Measurements from ENCODE around the gene RSRC1.

The RSRC1 gene

GRCh38 chr3:158158969-158159368 is 49.1 kb downstream of the RSRC1 start:
- Histone ChIP-seq H2AFZ (ENCODE audit: low read length) (no peak overlapping the region), H3K4me1 (ENCODE audit: insufficient read depth, low read length, severe bottlenecking) (no peaks in the 10 kb centered on the region), H3K9me2 (ENCODE audit: low read depth, low read length) (no peaks in the 10 kb centered on the region), H3K4me3 (ENCODE audit: low read depth, low read length, poor library complexity, severe bottlenecking) (no peak overlapping the region), H3K9ac (ENCODE audit: low read length) (no peak overlapping the region), H3K9me3 (ENCODE audit: low read length) (no peaks in the 10 kb centered on the region), H3K79me2 (ENCODE audit: insufficient read depth, low read length) (0 out of 2 replicates have a peak, but pooled peaks cover 5% of the 10 kb centered on the region), H3K27ac (ENCODE audit: low read depth, low read length, poor library complexity, severe bottlenecking) (no peak overlapping the region), H3K36me3 (ENCODE audit: insufficient read depth, low read length) (peaks cover 7% of the 10 kb centered on the region), H3K4me2 (ENCODE audit: low read length) (no peak overlapping the region), H4K20me1 (ENCODE audit: insufficient read depth, low read length) (no peaks in the 10 kb centered on the region), H3F3A (ENCODE audit: insufficient read depth, low read length) (no peaks in the 10 kb centered on the region; the same call in 1 of the 2 replicates), H3K27me3 (ENCODE audit: insufficient read depth, low read length) (no peaks in the 10 kb centered on the region)
- TF ChIP-seq CTCF (IDR thresholded peaks at IDR 0.05; ENCODE audit: low read length) (no peak), EZH2 (IDR thresholded peaks at IDR 0.05; ENCODE audit: borderline replicate concordance, low read length) (no peak)

- Histone ChIP-seq H3K9ac (ENCODE audit: low read length) (no peak overlapping the region), H2AFZ (ENCODE audit: low read length) (no peak overlapping the region), H3K79me2 (ENCODE audit: insufficient read depth, low read length) (0 out of 2 replicates have a peak, but pooled peaks cover 5% of the 10 kb centered on the region), H3K4me3 (ENCODE audit: low read depth, low read length, poor library complexity, severe bottlenecking) (no peak overlapping the region), H3K9me3 (ENCODE audit: low read length) (no peaks in the 10 kb centered on the region), H3K27ac (ENCODE audit: low read depth, low read length, poor library complexity, severe bottlenecking) (no peak overlapping the region), H3F3A (ENCODE audit: insufficient read depth, low read length) (no peaks in the 10 kb centered on the region; the same call in 1 of the 2 replicates), H3K27me3 (ENCODE audit: insufficient read depth, low read length) (no peaks in the 10 kb centered on the region), H4K20me1 (ENCODE audit: insufficient read depth, low read length) (no peaks in the 10 kb centered on the region), H3K9me2 (ENCODE audit: low read depth, low read length) (no peaks in the 10 kb centered on the region), H3K4me2 (ENCODE audit: low read length) (no peak overlapping the region), H3K4me1 (ENCODE audit: insufficient read depth, low read length, severe bottlenecking) (no peaks in the 10 kb centered on the region), H3K36me3 (ENCODE audit: insufficient read depth, low read length) (peaks cover 5% of the 10 kb centered on the region)
- TF ChIP-seq EZH2 (IDR thresholded peaks at IDR 0.05; ENCODE audit: borderline replicate concordance, low read length): no peak
- TF ChIP-seq CTCF (IDR thresholded peaks at IDR 0.05; ENCODE audit: low read length): no peak
Observed at GRCh38 chr3:158159714-158160113, 49.8 kb downstream of the RSRC1 start.

- Histone ChIP-seq H3K27me3 (ENCODE audit: insufficient read depth, low read length) (no peaks in the 10 kb centered on the region), H3K9ac (ENCODE audit: low read length) (no peak overlapping the region), H3K9me3 (ENCODE audit: low read length) (no peaks in the 10 kb centered on the region), H3K4me1 (ENCODE audit: insufficient read depth, low read length, severe bottlenecking) (no peaks in the 10 kb centered on the region), H3K9me2 (ENCODE audit: low read depth, low read length) (no peaks in the 10 kb centered on the region), H3K27ac (ENCODE audit: low read depth, low read length, poor library complexity, severe bottlenecking) (no peak overlapping the region), H3K79me2 (ENCODE audit: insufficient read depth, low read length) (peaks cover 11% of the 10 kb centered on the region; the same call in 1 of the 2 replicates), H3K4me3 (ENCODE audit: low read depth, low read length, poor library complexity, severe bottlenecking) (no peak overlapping the region), H3K36me3 (ENCODE audit: insufficient read depth, low read length) (no peaks in the 10 kb centered on the region), H3F3A (ENCODE audit: insufficient read depth, low read length) (no peaks in the 10 kb centered on the region; the same call in 1 of the 2 replicates), H4K20me1 (ENCODE audit: insufficient read depth, low read length) (no peaks in the 10 kb centered on the region), H2AFZ (ENCODE audit: low read length) (no peak overlapping the region), H3K4me2 (ENCODE audit: low read length) (no peak overlapping the region)
- TF ChIP-seq CTCF (IDR thresholded peaks at IDR 0.05; ENCODE audit: low read length): no peak
- TF ChIP-seq EZH2 (IDR thresholded peaks at IDR 0.05; ENCODE audit: borderline replicate concordance, low read length): no peak
Observed at GRCh38 chr3:158160958-158161357, 51.1 kb downstream of the RSRC1 start.
